ENCODE measurements around the gene FAF1.
"Not testable (repeated sequence)": the region's sequence is repeated elsewhere in the genome, so short reads cannot be mapped to it uniquely, and the experiment has no call there.

FAF1 gene

GRCh38 chr1:50901872-50902271, 58.2 kb downstream of the FAF1 start:
- no peak for DNase-seq

GRCh38 chr1:50898773-50899172, 61.3 kb downstream of the FAF1 start:
- DNase-seq: no peak

- no peak for DNase-seq
These were observed 65.7 kb downstream of the FAF1 start for GRCh38 chr1:50894340-50894739.

GRCh38 chr1:50893466-50893865, 66.6 kb downstream of the FAF1 start:
- no peak for DNase-seq

GRCh38 chr1:50887555-50887954, 72.5 kb downstream of the FAF1 start:
- DNase-seq: not testable (repeated sequence)

GRCh38 chr1:50880373-50880772, 79.7 kb downstream of the FAF1 start:
- DNase-seq: no peak

GRCh38 chr1:50879137-50879536, 80.9 kb downstream of the FAF1 start:
- DNase-seq: no peak

- no peak for DNase-seq
These were observed 81.6 kb downstream of the FAF1 start for GRCh38 chr1:50878434-50878833.

- DNase-seq: no peak
These were observed 82.4 kb downstream of the FAF1 start for GRCh38 chr1:50877641-50878040.

GRCh38 chr1:50873458-50874187, 86.4 kb downstream of the FAF1 start:
- no peak for DNase-seq

GRCh38 chr1:50864845-50865244, 95.2 kb downstream of the FAF1 start:
- DNase-seq: not testable (repeated sequence)

GRCh38 chr1:50861772-50862171, 98.3 kb downstream of the FAF1 start:
- no peak for DNase-seq

GRCh38 chr1:50860702-50861101, 99.4 kb downstream of the FAF1 start:
- no peak for DNase-seq

GRCh38 chr1:50860256-50860655, 99.8 kb downstream of the FAF1 start:
- no peak for DNase-seq

GRCh38 chr1:50859657-50860056, 100.4 kb downstream of the FAF1 start:
- no peak for DNase-seq

GRCh38 chr1:50858761-50859160, 101.3 kb downstream of the FAF1 start:
- no peak for DNase-seq

GRCh38 chr1:50857702-50858101, 102.4 kb downstream of the FAF1 start:
- DNase-seq: no peak

GRCh38 chr1:50853325-50853724, 106.7 kb downstream of the FAF1 start:
- no peak for DNase-seq

- DNase-seq: peak; percentile 39
These were observed 107.2 kb downstream of the FAF1 start for GRCh38 chr1:50852889-50853288.

- DNase-seq: no peak
These were observed 108.6 kb downstream of the FAF1 start for GRCh38 chr1:50851466-50851865.

- DNase-seq: no peak
These were observed 109.0 kb downstream of the FAF1 start for GRCh38 chr1:50851034-50851433.

- DNase-seq: no peak
These were observed 112.8 kb downstream of the FAF1 start for GRCh38 chr1:50847303-50847702.

GRCh38 chr1:50846224-50846839, 113.7 kb downstream of the FAF1 start:
- no peak for DNase-seq

GRCh38 chr1:50841791-50842387, 118.2 kb downstream of the FAF1 start:
- DNase-seq: no peak

All from NCI-H1092 treated with DMSO at 0.1 percent for 48 hours (cell line).